K562 (cell line): Measurements from ENCODE around the gene LHCGR. TPM values are rescaled to one million over a fixed set of nuclear protein-coding genes. Genes with fewer than 3 reads are reported as not detected.

Experiments
- E2F3 ChIP-seq: fragments of 250-450 bp; sonication (Bioruptor Pico); IDR thresholded peaks from 2 replicates; pipeline ENCODE4 v1.4.0; 2020; ENCODE audit warnings: mild to moderate bottlenecking
- HSF4 ChIP-seq: fragments of 250-450 bp; sonication (Bioruptor Pico); IDR thresholded peaks from 2 replicates; pipeline ENCODE4 v2.1.2; 2022; ENCODE audit warnings: mild to moderate bottlenecking, moderate library complexity, borderline replicate concordance
- KLF6 ChIP-seq: fragments of 250-450 bp; sonication (Bioruptor Pico); IDR thresholded peaks from 2 replicates; pipeline ENCODE4 v1.4.0; 2020; ENCODE audit warnings: mild to moderate bottlenecking, moderate library complexity, borderline replicate concordance
- SAFB2 ChIP-seq: fragments of 200-400 bp; formaldehyde crosslinking; IDR thresholded peaks from 2 replicates; pipeline ENCODE4 v1.6.1; 2018; ENCODE audit warnings: borderline replicate concordance, low read length, low read depth, moderate library complexity; ENCODE audit not compliant: severe bottlenecking
- TCF7 ChIP-seq: sonication (generic); IDR thresholded peaks from 2 replicates; pipeline ENCODE4 v1.6.1; 2016; ENCODE audit warnings: antibody characterized with exemption, borderline replicate concordance
- TSHZ1 ChIP-seq: fragments of 250-450 bp; sonication (Bioruptor Pico); IDR thresholded peaks from 2 replicates; pipeline ENCODE4 v1.4.0; 2020; ENCODE audit warnings: mild to moderate bottlenecking, moderate library complexity
- polyA plus RNA-seq, 8 experiments: library from polyadenylated mRNA; depleted of rRNA in 4 of 8; stranded (reverse) in 5 of 8; unstranded in 3 of 8; fragments of >200 nt; fragmentation: Nextera tagmentation in 2 of 8; fragmentation: Illumina TruSeq in 1 of 8; extraction: Ambion mirVana in 2 of 8; extraction: Trizol in 1 of 8; gene quantifications; 2 replicates each; pipeline versions ENCODE4 v1.2.1 to v1.2.3, GENCODE V29; 2011 to 2014; ENCODE audit warnings: inconsistent platforms in 1 of 8, missing spikeins in 1 of 8
- total RNA-seq, 7 experiments: library from RNA; depleted of rRNA in 6 of 7; stranded (reverse); fragments of >200 nt in 6 of 7; fragmentation: Illumina TruSeq in 2 of 7; extraction: Trizol in 2 of 7; gene quantifications; 2 replicates each; pipeline versions ENCODE4 v1.2.1 to v1.2.3, GENCODE V29; 2011 to 2021; ENCODE audit warnings: low replicate concordance in 1 of 7
- TF ChIP-seq, protein P1 (sequence below): fragments of 450-650 bp; IDR thresholded peaks from 2 replicates; pipeline ENCODE4 v1.6.1; 2016; ENCODE audit warnings: mild to moderate bottlenecking, moderate library complexity

Gene LHCGR
- total and polyA plus RNA-seq, 9 of the 15 experiments (the other 6 are each of a cell fraction or from before 2014, with no cell fraction given) = not detected

DNA sequence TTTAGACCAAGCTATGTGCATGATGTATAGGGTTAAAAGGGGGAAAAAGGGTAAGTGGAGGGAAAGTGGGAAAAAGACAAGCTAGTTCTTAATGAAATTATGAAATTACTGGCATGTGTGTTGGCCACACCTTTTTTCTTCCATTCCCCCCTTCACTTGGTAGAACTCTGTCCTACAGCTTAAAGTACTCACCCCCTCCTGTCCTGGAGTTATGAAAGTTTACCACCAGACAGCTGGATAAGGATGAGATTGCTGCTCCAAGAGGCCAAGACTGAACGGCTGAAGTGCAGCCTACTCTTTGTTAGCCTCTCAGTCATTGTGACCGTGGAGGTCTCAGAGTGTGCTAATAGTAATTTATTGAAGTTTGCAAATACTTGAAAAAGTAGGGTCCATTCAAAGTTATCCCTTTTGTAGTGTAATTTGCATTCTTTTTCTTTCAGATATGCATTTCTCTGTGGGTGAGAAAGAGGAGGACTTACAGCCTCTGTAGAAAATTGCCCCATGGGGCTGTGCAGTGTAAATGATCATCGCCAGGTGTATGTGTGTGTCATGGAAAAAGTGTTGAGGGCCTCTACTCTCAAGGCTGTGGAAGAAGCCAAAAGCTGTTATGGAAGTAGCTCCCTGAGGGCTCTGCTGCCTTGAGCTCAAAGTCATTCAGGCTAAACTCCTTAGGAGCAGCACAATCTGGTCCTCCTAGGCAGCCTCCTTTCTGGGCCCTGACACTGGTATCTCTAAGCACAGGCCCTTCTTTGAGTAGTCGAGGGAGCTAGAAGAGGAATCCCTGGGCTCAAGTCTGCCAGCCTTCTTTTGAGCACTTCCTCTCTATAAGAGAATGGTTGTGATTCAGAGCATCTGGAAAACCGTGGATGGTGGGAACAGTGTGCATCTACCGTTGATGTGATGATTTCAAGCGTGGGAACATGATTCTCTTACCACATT is 46.2 kb downstream of the LHCGR start (continued):
- no peak for TF ChIP-seq TSHZ1 (CRISPR knock-in tag)
- no peak for TF ChIP-seq SAFB2
- TF ChIP-seq, protein P1, sequence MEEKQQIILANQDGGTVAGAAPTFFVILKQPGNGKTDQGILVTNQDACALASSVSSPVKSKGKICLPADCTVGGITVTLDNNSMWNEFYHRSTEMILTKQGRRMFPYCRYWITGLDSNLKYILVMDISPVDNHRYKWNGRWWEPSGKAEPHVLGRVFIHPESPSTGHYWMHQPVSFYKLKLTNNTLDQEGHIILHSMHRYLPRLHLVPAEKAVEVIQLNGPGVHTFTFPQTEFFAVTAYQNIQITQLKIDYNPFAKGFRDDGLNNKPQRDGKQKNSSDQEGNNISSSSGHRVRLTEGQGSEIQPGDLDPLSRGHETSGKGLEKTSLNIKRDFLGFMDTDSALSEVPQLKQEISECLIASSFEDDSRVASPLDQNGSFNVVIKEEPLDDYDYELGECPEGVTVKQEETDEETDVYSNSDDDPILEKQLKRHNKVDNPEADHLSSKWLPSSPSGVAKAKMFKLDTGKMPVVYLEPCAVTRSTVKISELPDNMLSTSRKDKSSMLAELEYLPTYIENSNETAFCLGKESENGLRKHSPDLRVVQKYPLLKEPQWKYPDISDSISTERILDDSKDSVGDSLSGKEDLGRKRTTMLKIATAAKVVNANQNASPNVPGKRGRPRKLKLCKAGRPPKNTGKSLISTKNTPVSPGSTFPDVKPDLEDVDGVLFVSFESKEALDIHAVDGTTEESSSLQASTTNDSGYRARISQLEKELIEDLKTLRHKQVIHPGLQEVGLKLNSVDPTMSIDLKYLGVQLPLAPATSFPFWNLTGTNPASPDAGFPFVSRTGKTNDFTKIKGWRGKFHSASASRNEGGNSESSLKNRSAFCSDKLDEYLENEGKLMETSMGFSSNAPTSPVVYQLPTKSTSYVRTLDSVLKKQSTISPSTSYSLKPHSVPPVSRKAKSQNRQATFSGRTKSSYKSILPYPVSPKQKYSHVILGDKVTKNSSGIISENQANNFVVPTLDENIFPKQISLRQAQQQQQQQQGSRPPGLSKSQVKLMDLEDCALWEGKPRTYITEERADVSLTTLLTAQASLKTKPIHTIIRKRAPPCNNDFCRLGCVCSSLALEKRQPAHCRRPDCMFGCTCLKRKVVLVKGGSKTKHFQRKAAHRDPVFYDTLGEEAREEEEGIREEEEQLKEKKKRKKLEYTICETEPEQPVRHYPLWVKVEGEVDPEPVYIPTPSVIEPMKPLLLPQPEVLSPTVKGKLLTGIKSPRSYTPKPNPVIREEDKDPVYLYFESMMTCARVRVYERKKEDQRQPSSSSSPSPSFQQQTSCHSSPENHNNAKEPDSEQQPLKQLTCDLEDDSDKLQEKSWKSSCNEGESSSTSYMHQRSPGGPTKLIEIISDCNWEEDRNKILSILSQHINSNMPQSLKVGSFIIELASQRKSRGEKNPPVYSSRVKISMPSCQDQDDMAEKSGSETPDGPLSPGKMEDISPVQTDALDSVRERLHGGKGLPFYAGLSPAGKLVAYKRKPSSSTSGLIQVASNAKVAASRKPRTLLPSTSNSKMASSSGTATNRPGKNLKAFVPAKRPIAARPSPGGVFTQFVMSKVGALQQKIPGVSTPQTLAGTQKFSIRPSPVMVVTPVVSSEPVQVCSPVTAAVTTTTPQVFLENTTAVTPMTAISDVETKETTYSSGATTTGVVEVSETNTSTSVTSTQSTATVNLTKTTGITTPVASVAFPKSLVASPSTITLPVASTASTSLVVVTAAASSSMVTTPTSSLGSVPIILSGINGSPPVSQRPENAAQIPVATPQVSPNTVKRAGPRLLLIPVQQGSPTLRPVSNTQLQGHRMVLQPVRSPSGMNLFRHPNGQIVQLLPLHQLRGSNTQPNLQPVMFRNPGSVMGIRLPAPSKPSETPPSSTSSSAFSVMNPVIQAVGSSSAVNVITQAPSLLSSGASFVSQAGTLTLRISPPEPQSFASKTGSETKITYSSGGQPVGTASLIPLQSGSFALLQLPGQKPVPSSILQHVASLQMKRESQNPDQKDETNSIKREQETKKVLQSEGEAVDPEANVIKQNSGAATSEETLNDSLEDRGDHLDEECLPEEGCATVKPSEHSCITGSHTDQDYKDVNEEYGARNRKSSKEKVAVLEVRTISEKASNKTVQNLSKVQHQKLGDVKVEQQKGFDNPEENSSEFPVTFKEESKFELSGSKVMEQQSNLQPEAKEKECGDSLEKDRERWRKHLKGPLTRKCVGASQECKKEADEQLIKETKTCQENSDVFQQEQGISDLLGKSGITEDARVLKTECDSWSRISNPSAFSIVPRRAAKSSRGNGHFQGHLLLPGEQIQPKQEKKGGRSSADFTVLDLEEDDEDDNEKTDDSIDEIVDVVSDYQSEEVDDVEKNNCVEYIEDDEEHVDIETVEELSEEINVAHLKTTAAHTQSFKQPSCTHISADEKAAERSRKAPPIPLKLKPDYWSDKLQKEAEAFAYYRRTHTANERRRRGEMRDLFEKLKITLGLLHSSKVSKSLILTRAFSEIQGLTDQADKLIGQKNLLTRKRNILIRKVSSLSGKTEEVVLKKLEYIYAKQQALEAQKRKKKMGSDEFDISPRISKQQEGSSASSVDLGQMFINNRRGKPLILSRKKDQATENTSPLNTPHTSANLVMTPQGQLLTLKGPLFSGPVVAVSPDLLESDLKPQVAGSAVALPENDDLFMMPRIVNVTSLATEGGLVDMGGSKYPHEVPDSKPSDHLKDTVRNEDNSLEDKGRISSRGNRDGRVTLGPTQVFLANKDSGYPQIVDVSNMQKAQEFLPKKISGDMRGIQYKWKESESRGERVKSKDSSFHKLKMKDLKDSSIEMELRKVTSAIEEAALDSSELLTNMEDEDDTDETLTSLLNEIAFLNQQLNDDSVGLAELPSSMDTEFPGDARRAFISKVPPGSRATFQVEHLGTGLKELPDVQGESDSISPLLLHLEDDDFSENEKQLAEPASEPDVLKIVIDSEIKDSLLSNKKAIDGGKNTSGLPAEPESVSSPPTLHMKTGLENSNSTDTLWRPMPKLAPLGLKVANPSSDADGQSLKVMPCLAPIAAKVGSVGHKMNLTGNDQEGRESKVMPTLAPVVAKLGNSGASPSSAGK = no peak
- no peak for TF ChIP-seq HSF4 (CRISPR knock-in tag)
- TF ChIP-seq TCF7 = no peak
- no peak for TF ChIP-seq KLF6 (CRISPR knock-in tag)
- no peak for TF ChIP-seq E2F3 (CRISPR knock-in tag)
